ENCODE measurements around the gene TMEM54.

DNA sequence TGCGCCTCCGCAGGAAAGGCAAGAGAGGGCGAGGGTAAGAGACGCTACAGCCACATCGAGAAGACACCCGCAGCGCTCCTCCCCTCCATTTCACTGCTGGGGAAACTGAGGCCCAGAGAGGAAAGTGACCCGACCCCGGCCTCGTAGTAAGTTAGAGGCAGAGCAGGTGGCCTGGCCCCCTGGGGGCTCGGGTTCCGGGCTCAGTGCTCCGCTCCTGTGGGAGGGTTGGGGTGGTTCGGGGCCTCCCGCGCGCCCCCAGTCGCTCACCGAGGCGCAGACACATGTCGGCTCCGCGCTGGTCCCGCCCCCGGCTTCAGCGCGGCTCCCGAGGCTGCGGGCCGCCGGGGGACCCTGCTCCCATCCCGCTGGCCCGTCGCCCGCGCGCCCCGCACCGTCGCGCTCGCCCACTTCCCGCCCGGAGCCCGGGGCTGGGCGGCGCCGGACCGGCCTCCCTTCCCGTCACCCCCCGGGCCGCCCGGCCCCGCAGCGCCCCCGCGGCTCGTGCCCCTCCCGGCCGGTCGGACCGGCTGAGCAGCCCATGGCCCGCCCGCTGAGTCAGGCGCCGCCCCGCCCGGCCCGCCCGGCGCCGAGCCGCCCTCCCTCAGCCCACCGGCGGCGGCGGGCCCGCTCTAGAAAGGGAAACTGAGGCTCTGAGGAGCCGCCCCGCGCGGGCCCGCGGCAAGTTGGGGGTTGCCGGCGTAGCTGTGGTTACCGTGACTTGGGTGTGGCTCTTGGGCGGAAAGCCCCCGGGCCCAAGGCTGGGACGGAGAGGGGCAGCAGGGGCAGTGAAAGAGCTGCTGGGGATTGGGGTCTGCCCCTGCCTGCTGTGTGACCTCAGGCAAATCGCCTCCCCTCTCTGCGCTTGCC, at the start of gene TMEM54:
- no peak for TF ChIP-seq EZH2 (IDR thresholded peaks at IDR 0.05; ENCODE audit: borderline replicate concordance, low read length)
- TF ChIP-seq, protein P1, sequence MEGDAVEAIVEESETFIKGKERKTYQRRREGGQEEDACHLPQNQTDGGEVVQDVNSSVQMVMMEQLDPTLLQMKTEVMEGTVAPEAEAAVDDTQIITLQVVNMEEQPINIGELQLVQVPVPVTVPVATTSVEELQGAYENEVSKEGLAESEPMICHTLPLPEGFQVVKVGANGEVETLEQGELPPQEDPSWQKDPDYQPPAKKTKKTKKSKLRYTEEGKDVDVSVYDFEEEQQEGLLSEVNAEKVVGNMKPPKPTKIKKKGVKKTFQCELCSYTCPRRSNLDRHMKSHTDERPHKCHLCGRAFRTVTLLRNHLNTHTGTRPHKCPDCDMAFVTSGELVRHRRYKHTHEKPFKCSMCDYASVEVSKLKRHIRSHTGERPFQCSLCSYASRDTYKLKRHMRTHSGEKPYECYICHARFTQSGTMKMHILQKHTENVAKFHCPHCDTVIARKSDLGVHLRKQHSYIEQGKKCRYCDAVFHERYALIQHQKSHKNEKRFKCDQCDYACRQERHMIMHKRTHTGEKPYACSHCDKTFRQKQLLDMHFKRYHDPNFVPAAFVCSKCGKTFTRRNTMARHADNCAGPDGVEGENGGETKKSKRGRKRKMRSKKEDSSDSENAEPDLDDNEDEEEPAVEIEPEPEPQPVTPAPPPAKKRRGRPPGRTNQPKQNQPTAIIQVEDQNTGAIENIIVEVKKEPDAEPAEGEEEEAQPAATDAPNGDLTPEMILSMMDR (IDR thresholded peaks at IDR 0.05; ENCODE audit: low read length): no peak

Measured in OCI-LY1 (cell line).